Endothelial cell of hepatic sinusoid (primary cell): ENCODE measurements around the gene OGFOD3.
"Not testable (repeated sequence)": the region's sequence is repeated elsewhere in the genome, so short reads cannot be mapped to it uniquely, and the experiment has no call there.

Experiments
- in situ Hi-C: cut with HindIII; loops from 2 replicates; pipeline ENCODE4 v1.10.0; 2017; ENCODE audit warnings: low sequenced_read_pairs

Gene OGFOD3, protein sequence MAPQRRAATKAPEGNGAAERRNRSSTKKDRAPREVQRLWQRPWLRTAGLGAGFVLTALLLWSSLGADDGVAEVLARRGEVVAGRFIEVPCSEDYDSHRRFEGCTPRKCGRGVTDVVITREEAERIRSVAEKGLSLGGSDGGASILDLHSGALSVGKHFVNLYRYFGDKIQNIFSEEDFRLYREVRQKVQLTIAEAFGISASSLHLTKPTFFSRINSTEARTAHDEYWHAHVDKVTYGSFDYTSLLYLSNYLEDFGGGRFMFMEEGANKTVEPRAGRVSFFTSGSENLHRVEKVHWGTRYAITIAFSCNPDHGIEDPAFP

DNA sequence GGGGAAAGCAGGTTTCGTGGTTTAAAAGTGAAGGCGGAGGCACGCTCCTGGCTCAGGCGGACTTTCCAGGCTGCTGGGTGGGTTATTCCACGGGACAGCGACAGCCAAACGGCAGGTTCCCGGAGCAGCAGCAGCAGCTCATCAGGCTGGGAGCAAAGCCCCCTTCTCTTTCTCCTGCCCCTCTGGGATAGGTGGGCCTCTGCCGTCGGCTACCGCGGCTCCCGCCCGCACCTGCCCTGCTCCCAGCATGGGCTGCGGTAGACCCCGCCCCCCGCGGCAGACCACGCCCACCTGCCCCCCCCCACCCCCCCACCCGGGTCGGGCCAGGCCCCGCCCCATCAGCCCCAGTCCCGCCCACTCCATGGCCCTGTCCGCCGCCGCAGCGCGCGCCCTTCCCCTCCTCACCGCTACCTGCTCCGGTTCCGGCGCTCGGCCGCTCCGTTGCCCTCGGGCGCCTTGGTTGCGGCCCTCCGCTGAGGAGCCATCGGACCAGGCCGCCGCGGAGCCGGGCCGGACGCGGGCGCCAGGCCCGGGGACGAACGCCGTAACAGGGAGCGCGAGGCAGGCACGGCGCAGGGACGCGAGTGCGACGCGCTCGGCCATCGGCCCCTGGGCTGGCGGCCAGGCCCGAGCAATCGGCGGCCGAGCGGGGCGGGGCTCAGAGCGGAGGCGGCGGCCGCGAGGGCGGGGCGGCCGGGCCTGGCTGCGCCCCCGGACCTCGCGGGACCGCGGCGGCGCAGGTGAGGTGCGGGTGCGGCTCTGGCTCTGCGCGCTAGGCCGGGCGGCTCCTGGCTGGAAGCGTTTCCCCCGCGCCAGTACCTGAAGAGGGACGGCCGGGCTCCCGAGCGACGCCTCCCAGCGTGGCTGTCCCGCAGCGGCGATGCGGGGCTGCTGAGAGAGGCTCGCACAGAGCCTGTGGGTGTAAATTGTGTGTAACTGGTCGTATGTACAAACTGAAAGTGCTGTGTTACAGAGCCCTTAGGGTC is at the start of gene OGFOD3, which contains the start of gene HEXD:
TSS of gene OGFOD3 (minus strand) at position 586 of the 986 bp plus-strand sequence. CDS start at position 485, 101 bp downstream.
TSS of gene HEXD (plus strand) at position 347 of the 986 bp plus-strand sequence. CDS start 1,453 bp downstream, outside the sequence.
- in situ Hi-C loops: loop anchor here (5.0 to 10.0 kb wide), 5 partner anchors 56 to 403 kb away; partner anchors contain the start of gene CSNK1D

DNA sequence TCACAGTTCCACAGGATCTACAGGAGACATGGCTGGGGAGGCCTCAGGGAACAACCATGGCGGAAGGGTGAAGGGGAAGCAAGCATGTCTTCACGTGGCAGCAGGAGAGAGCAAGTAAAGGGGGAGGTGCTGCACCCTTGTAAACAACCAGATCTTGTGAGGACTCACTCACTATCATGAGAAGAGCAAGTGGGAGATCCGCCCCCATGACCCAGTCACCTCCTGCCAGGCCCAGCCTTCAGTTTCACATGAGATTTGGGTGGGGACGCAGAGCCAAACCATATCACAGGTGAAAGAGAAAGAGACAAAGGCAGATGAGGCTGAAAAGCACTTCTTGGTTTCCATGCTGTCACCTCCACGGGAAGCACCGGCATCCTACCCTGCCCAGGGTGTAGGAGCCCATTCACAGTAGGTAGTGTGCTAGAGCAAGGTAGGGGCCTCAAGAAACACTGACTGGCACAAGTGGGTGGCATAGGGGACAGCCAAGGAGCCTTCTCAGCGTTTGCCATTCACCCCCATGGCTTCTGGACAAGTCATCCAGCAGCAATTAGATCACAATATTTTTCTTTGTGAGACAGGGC is 46.7 kb upstream of the OGFOD3 start:
- in situ Hi-C loops: no loop called here

DNA sequence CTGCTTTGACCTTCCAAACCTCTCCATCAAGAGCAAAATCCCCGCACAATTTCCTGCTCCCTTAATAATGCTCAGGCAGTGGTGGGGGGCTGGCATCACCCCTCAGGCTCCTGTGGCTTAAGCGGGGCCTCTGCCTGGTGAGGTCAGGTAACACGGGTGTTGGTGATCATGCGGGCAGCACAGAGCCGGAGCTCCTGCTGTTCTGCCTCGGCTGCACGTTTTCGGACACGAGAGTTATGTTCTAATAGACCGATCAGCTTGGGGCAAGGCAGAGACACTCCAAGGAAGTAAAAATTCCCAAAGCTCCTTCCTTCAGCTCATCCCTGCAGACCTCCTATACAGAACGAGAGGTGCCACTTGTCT is 46.2 kb upstream of the OGFOD3 start:
- in situ Hi-C loops: no loop called here

DNA sequence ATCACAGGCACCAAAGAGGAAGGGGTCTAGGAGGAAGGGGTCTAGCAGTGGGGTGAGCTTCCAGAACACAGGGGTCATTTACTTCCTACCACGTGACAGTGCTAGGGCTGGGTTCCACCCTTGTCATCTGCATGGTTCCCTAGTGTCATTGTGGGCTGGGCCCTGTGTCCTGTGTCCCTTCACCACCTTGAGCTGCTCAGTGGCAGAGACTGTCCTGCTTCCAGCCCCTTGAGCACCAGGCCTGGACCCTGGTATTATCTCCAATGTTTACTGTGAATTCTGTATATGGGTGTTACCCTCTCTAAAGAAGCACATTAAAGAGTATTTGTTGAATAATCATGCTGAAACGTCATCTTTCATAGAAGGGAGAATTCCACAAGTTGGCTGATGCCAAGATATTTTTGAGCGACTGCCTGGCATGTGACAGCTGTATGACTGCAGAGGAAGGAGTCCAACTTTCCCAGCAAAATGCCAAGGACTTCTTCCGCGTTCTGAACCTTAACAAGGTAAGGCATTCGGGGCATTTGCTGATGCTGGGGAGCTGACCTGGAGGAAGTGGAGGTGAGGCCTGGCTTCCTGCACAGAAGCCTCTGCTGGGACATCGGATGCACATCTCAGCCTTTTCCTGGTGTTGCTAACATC is 45.7 kb upstream of the OGFOD3 start:
- in situ Hi-C loops: no loop called here

DNA sequence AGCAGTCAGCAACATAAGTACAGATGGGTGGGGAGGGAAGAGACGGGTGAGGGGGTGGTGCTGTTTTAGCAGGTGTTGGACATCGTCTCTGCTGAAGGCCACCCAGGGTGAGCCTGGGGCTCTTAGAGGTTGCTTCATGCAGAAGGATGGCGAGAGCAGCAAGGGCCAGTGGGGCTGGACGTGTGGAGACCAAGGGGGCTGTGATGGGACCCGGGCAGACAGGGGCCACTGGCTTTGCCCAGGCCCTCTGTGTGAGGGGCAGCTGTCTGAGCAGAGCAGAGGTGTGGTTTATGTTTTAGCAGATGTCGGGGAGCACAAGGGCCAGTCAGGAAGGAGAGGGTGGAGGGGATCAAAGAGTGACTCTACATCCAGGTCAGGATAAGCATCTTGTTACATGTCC is 45.0 kb upstream of the OGFOD3 start:
- in situ Hi-C loops: no loop called here

DNA sequence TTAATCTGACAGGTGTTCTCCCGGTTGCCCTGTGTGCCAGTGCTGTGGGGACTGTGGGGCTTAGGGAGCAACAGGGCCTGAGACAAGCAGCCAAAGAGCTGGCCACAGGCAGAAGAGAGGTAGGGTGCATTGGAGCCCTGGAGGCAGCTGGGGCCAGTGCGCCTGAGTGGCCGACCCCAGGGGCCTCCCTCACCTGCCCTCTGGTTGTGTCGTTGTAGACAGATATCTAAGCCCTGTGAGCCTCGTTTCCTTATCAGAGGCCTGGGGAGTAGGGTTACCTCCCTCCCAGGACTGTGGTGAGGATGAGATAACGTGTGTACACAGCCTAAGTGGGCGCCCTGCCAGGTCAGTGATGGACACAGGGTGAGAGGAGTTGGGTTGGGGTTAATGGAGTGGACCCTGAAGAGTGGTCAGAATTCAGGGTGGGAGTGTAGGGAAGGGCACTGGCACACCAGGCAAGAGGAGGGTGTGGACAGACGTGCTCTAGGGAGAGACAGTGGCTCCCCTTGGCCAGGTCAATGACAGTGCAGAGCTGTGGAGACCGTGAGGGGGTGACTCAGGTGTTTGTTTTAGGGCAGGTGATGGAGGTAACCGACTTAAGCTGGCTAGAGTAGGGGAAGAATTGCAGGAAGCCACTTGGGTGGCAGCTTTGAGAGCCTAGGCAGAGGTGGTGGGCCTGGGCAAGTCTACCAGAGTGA is 43.6 kb upstream of the OGFOD3 start:
- in situ Hi-C loops: no loop called here

DNA sequence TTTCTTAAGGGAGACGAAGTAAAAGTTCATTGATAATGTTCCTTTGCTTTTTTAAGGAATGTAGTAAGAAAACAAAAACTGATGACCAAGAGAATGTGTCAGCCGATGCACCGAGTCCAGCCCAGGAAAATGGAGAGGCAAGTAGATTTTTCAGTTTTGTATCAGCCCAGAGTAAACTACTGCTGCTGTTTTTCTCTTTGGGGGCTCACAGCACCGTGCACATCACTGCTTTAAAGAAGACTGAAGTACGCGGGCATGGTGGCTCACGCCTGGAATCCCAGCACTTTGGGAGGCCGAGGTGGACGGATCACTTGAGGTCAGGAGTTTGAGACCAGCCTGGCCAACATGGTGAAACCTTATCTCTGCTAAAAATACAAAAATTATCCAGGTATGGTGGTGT is 41.5 kb upstream of the OGFOD3 start:
- in situ Hi-C loops: not testable (repeated sequence)

DNA sequence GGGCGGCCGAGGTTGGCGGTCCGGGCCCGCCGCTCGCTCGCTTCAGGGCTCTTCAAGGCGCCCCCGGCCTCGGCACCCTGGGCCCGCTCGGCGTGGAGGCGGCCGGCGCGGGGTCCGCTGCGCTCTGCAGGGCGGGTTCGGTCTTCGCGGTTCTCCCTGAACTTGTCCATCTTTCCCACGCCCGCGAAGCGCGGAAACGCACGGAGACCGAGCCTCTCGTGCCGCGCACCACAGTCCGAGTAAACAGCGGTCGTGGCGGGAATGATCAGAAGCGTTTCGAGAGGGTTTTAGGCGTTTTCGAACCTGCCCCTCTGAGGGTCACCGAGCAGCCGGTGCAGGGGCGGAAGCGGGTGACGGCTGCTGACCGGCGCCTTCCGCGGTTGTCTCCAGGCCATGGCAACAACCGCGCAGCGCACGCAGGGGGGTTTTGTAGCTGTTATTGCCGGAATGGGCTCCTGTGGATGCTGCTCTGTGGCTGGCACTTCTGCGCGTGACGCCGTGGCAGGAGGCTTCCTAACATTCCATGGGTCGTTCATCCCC is 40.6 kb upstream of the OGFOD3 start:
- in situ Hi-C loops: no loop called here

DNA sequence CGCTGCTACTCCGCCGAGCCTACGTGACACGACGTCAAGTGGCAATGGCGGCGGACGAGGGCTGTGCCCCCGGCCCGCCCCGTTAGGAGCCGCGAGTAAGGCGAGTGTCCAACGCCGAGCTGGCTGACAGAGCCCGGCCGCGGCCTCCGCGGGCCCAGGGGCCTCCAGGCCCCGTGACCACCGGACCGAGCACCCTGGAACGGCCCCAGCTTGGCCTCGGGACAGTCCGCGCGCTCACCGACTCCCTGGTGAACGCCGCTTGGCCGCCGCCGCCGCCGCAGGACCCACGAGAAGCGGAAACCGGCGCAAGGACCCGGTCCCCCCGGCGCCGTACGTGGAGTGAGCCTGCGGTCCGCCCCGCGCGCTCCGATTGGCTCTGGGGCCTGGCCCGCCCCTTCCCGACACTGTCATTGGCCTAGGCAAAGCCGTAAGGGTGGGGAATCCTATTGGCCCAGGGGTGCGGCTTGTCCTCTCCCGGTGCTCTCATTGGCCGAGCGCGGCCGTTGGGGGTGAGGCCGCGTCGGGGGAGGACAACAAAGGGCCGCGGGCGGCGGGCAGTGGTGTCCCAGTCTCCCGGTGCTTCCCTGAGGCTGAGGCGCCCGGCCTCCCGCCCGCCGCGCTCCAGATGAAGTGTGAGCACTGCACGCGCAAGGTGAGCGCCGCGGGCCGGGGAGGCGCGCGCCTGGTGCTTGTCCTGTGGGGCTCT is 39.9 kb upstream of the OGFOD3 start, which contains the start of gene NARF:
TSS of gene NARF (plus strand) at position 563 of the 706 bp plus-strand sequence. CDS start at position 626, 63 bp downstream.
- in situ Hi-C loops: no loop called here

DNA sequence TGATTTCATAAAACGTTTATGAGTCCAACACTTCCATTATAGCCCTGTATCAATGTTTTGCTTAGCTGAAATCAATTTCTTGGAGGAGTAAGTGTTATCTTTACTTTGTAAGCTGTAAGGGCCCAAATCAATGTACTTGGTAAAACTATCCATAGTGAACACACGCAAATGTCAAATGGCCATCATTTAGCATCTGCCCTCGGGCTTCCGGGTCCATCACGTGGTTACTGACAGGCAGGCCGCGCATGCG is 39.5 kb upstream of the OGFOD3 start:
- in situ Hi-C loops: no loop called here

DNA sequence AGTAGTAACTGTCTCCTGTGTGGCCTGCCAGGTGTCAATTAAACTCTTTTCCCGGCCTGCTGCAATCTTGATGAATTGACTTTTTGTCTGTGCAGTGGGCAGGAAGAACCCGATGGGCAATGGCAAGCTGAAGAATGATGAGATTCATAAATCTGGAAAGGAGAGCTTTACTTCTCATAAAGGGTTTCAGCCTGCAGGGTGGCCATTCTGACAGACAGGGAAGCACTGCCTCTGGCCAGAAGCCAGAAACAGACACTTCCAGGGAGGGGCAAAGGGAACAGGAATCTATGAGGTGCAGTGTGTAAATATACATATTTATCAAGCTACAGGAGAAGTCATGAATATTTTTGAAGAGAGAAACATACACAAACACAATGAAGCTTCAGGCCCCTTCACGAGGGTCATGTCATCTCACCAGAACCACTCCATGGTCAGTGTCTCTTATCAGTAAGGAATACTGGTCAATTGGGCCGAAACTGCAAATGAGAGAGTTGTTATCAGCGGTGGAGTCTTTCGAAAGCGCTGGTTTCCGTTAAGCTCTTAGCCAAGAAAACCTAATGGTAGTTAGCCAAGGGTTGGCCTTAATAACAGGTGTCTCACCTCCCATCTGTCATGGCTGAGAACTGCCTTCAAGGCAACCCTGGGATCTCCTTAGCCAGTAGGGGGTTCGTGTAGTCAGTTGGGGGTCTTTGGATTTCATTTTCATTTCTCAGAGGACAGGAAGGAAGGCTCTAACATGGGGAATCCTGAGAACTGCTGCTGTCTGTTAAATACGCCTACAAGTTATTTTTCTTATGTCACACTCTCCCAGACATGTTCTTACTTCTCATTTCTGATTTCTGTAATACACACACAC is 38.9 kb upstream of the OGFOD3 start:
- in situ Hi-C loops: no loop called here

DNA sequence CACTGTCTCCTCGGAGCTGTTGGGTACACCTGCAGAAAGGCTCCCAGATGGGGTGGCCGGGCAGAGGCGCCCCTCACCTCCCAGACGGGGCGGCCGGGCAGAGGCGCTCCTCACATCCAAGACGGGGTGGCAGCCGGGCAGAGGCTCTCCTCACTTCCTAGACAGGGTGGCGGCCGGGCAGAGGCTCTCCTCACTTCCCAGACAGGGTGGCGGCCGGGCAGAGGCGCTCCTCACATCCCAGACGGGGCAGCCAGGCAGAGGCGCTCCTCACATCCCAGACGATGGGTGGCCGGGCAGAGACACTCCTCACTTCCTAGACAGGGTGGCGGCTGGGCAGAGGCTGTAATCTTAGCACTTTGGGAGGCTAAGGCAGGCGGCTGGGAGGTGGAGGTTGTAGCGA is 35.3 kb upstream of the OGFOD3 start:
- in situ Hi-C loops: not testable (repeated sequence)

DNA sequence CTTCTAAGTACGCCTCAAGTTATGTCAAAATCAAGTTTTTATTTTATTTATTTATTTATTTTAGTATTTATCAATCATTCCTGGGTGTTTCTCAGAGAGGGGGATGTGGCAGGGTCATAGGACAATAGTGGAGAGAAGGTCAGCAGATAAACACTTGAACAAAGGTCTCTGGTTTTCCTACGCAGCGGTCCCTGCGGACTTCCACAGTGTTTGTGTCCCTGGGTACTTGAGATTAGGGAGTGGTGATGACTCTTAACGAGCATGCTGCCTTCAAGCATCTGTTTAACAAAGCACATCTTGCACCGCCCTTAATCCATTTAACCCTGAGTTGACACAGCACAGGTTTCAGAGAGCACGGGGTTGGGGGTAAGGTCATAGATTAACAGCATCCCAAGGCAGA is 34.8 kb upstream of the OGFOD3 start:
- in situ Hi-C loops: not testable (repeated sequence)

DNA sequence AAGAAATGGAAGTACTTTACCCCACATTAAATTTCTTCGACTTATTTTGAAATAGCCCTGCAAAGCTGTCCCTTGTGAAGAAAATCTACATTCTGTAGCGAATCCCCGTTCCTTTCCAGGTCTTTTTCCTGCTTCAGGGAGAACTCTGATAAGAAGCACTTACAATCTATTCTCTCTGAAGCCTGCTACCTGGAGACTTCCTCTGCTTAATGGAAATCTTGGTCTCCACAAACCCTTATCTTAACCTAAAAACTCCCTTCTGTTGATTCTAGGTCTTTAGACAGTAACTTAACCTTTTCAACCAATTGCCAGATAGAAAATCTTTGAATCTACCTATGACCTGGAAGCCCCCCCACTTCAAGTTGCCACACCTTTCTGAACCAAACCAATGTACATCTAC is 33.8 kb upstream of the OGFOD3 start:
- in situ Hi-C loops: no loop called here

DNA sequence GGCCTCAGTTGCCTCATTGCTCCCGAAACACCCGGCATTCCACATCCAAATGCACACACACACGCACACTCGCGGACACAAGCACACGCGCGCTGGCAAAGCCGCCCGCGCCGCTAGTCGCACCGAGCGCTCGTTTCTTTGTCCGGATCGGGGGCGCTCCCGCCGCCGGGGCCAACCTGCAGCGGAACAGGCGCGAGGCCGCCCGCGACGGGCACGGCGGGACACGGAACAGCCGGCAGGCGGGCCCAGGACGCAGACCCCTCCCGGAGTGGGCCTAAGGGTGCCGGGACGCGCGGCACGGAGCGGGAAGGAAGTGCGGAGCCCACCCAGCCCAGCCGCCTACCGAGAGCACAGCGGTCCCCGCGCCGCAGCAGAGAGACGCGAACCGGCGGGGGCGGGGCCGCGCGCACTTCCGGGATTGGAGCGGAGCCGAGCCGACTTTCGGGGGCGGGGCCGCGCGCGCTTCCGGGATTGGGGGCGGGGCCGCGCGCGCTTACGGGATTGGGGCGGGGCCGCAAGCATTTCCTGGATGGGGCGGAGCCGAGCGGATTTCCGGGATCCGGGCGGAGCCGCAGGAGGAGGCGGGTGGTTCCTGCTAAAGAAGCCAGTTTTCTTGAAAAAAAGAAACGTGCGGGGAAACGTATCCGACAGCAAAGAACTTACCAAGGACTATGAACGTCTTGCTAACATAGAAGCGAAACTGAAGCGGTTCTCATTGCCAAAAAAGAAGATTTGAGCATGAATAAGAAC is 32.1 kb upstream of the OGFOD3 start, which contains the start of gene CYBC1:
TSS of gene CYBC1 (minus strand) at position 396 of the 750 bp plus-strand sequence. CDS start 1,498 bp downstream, outside the sequence.
- in situ Hi-C loops: no loop called here

DNA sequence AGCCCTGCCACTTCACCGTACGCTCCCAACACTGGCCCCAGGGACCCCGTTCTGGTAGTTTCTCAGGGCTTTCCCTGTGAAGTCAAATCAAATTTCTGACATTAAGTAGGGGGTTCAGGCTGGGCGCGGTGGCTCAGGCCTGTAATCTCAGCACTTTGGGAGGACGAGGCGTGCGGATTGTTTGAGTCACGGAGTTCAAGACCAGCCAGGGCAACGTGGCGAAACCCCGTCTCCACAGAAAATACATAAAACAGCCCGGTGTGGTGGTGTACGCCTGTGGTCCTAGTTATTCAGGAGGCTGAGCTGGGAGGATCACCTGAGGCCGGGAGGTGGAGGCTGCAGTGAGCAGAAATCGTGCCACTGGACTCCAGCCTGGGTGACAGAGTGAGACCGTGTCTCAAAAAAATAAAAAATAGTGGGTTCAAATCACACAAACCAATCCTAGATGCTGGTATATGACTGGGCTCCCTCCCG is 31.5 kb upstream of the OGFOD3 start:
- in situ Hi-C loops: no loop called here

DNA sequence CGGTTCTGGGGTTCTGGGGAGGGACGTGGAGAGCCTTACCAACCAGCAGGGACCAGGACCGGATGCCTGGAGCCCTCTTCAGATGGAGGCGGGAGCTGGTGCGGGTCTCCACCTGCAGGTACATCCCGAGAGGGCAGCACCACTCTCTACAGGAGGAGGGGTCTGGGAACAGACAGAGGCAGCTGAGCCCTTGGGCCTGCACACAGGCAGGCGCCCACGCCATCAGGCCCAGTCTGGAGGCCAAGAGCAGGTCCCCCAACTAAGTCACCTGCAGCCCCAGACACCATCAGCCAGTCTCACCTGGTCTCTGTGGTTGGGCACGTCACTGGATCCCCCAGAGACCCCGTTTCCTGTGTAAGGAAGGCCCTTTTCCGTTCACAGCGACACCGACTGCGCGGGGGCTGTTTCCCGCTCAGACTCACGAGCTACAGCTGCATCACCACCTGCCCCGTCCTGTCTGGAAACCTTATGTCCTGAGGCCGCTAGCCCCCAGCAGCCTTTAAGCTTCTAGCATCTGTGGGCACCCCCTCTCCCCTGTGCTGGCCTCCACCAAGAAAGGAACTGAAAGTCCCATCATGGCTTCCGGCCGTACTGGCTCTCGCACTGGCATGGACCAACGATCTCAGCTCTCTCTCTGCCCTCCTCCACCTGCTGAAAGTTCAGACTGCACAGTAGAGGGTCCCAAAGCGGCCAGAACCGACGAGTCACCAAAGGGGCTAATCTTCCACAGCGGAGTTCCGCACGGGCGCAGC is 30.9 kb upstream of the OGFOD3 start:
- in situ Hi-C loops: no loop called here
